Muscle of leg (tissue), 11 donors: ENCODE measurements around the gene FBXO4. TPM values are rescaled to one million over a fixed set of nuclear protein-coding genes. Genes with fewer than 3 reads are reported as not detected.
"Not testable (repeated sequence)": the region's sequence is repeated elsewhere in the genome, so short reads cannot be mapped to it uniquely, and the experiment has no call there.

Experiments
- DNase-seq: peaks from one replicate; pipeline ENCODE4 v3.0.0; 2013
- H3K27ac ChIP-seq: one replicate; pipeline ENCODE4 v1.5.1; 2013; ENCODE audit warnings: mild to moderate bottlenecking, low read length, control low read depth
- H3K27me3 ChIP-seq: one replicate; pipeline ENCODE4 v1.6.1; 2013; ENCODE audit warnings: low read length; ENCODE audit not compliant: control insufficient read depth, insufficient read depth
- H3K36me3 ChIP-seq: one replicate; pipeline ENCODE4 v1.6.1; 2013; ENCODE audit warnings: low read length; ENCODE audit not compliant: control insufficient read depth, insufficient read depth
- H3K4me1 ChIP-seq: one replicate; pipeline ENCODE4 v1.6.1; 2013; ENCODE audit warnings: low read length; ENCODE audit not compliant: control insufficient read depth, insufficient read depth
- H3K4me3 ChIP-seq: one replicate; pipeline ENCODE4 v1.5.1; 2013; ENCODE audit warnings: low read length, control low read depth
- H3K9me3 ChIP-seq: replicated peaks from 2 replicates; pipeline ENCODE4 v1.6.1; 2013; ENCODE audit warnings: low read depth, low read length; ENCODE audit not compliant: control insufficient read depth
- WGBS: methylation state at CpG from one replicate; pipeline ENCODE4 v1.1.5; 2013; ENCODE audit warnings: missing lambda C conversion rate; ENCODE audit not compliant: insufficient coverage; 5-methylcytosine and 5-hydroxymethylcytosine counted together
- polyA plus RNA-seq, 8 donors: library from polyadenylated mRNA; unstranded; fragments of 120-200 nt; gene quantifications; one replicate each; pipeline versions ENCODE4 v1.2.1 to v1.2.3, GENCODE V29; 2013; ENCODE audit warnings: inconsistent platforms in 1 of 8, low replicate concordance in 1 of 8; ENCODE audit not compliant: insufficient read length in 8 of 8, insufficient read depth in 1 of 8
- total RNA-seq: library from RNA; stranded (reverse); fragments of 120-200 nt; gene quantifications from one replicate; pipeline ENCODE4 v1.2.4, GENCODE V29; 2013

Gene FBXO4
- total and polyA plus RNA-seq, 9 donors: 9.4 to 14.1 (median 10.4) TPM

GRCh38 chr5:41918105-41918504 lies 7.0 kb upstream of the FBXO4 start:
- Histone ChIP-seq H3K9me3 (no peaks in the 10 kb centered on the region), H3K27ac (no peak overlapping the region), H3K36me3 (peaks cover 23% of the 10 kb centered on the region), H3K4me3 (no peak overlapping the region), H3K4me1 (no peaks in the 10 kb centered on the region), H3K27me3 (no peaks in the 10 kb centered on the region)
- DNase-seq: no peak
- 88% methylated on average over 2 of the region's 2 CpGs for WGBS

- H3K27ac ChIP-seq: no peak overlapping the region
- H3K4me1 ChIP-seq: peaks cover 4% of the 10 kb centered on the region
- H3K36me3 ChIP-seq: peaks cover 15% of the 10 kb centered on the region
- no CpG with 5 or more reads among the region's 1 CpG for WGBS
- no peaks in the 10 kb centered on the region for H3K9me3 ChIP-seq
- DNase-seq: no peak
- no peaks in the 10 kb centered on the region for H3K27me3 ChIP-seq
- no peak overlapping the region for H3K4me3 ChIP-seq
Measured at GRCh38 chr5:41921166-41921565, 3.9 kb upstream of the FBXO4 start.

- Histone ChIP-seq H3K27me3 (no peaks in the 10 kb centered on the region), H3K9me3 (no peaks in the 10 kb centered on the region), H3K36me3 (peaks cover 15% of the 10 kb centered on the region), H3K4me1 (peaks cover 4% of the 10 kb centered on the region), H3K4me3 (no peak overlapping the region), H3K27ac (no peak overlapping the region)
- WGBS: no CpG with 5 or more reads among the region's 1 CpG
- DNase-seq: no peak
Measured at GRCh38 chr5:41921874-41922273, 3.2 kb upstream of the FBXO4 start.

- no peaks in the 10 kb centered on the region for H3K27me3 ChIP-seq
- peak overlapping the region; percentile 86 for H3K27ac ChIP-seq
- peak overlapping the region; percentile 75 for H3K4me3 ChIP-seq
- peaks cover 2% of the 10 kb centered on the region for H3K36me3 ChIP-seq
- no peak for DNase-seq
- H3K4me1 ChIP-seq: peaks cover 4% of the 10 kb centered on the region
- no CpG with 5 or more reads among the region's 4 CpGs for WGBS
- no peaks in the 10 kb centered on the region for H3K9me3 ChIP-seq
Measured at GRCh38 chr5:41924526-41924871, 582 bp upstream of the FBXO4 start.

- DNase-seq: peak; percentile 63
- H3K27me3 ChIP-seq: no peaks in the 10 kb centered on the region
- peaks cover 4% of the 10 kb centered on the region for H3K4me1 ChIP-seq
- WGBS: 0% methylated on average over 15 of the region's 18 CpGs
- peak overlapping the region; percentile 86 for H3K27ac ChIP-seq
- H3K4me3 ChIP-seq: peak overlapping the region; percentile 75
- no peaks in the 10 kb centered on the region for H3K9me3 ChIP-seq
- H3K36me3 ChIP-seq: no peaks in the 10 kb centered on the region
Measured at GRCh38 chr5:41925555-41925951, 472 bp downstream of the FBXO4 start.

- no peaks in the 10 kb centered on the region for H3K9me3 ChIP-seq
Measured at GRCh38 chr5:41927604-41928003, 2.5 kb downstream of the FBXO4 start.

GRCh38 chr5:41929035-41929434 lies 4.0 kb downstream of the FBXO4 start:
- Histone ChIP-seq H3K27me3 (no peaks in the 10 kb centered on the region), H3K36me3 (no peaks in the 10 kb centered on the region), H3K9me3 (no peaks in the 10 kb centered on the region), H3K4me3 (no peak overlapping the region), H3K4me1 (peaks cover 4% of the 10 kb centered on the region), H3K27ac (no peak overlapping the region)
- DNase-seq: no peak

More at GRCh38 chr5:41927604-41928003, 2.5 kb downstream of the FBXO4 start:
- Histone ChIP-seq H3K27me3 (no peaks in the 10 kb centered on the region), H3K36me3 (no peaks in the 10 kb centered on the region), H3K4me3 (no peak overlapping the region), H3K27ac (no peak overlapping the region), H3K4me1 (peaks cover 4% of the 10 kb centered on the region)
- no peak for DNase-seq
- no CpG with 5 or more reads among the region's 4 CpGs for WGBS

- no peaks in the 10 kb centered on the region for H3K9me3 ChIP-seq
- DNase-seq: no peak
- no peak overlapping the region for H3K4me3 ChIP-seq
- H3K36me3 ChIP-seq: peaks cover 4% of the 10 kb centered on the region
- H3K27ac ChIP-seq: no peak overlapping the region
- H3K27me3 ChIP-seq: no peaks in the 10 kb centered on the region
- H3K4me1 ChIP-seq: no peaks in the 10 kb centered on the region
- WGBS: no CpG with 5 or more reads among the region's 2 CpGs
Measured at GRCh38 chr5:41932770-41933169, 7.7 kb downstream of the FBXO4 start.

GRCh38 chr5:41935544-41935943 lies 10.5 kb downstream of the FBXO4 start:
- Histone ChIP-seq H3K9me3 (no peaks in the 10 kb centered on the region), H3K27me3 (no peaks in the 10 kb centered on the region), H3K27ac (no peak overlapping the region), H3K36me3 (peaks cover 4% of the 10 kb centered on the region), H3K4me1 (no peaks in the 10 kb centered on the region), H3K4me3 (no peak overlapping the region)
- no peak for DNase-seq

- H3K4me1 ChIP-seq: no peaks in the 10 kb centered on the region
- no CpG with 5 or more reads among the region's 1 CpG for WGBS
- no peaks in the 10 kb centered on the region for H3K9me3 ChIP-seq
- DNase-seq: no peak
- H3K4me3 ChIP-seq: no peak overlapping the region
- peaks cover under 1% of the 10 kb centered on the region for H3K36me3 ChIP-seq
- no peaks in the 10 kb centered on the region for H3K27me3 ChIP-seq
- no peak overlapping the region for H3K27ac ChIP-seq
Measured at GRCh38 chr5:41940641-41941040, 15.6 kb downstream of the FBXO4 start.

- H3K36me3 ChIP-seq, H3K4me3 ChIP-seq, DNase-seq, H3K9me3 ChIP-seq, H3K27me3 ChIP-seq, H3K27ac ChIP-seq, H3K4me1 ChIP-seq: not testable (repeated sequence)
- 92% methylated on average over 2 of the region's 7 CpGs for WGBS
Measured at GRCh38 chr5:41945332-41945955, 20.4 kb downstream of the FBXO4 start.
